ENCODE measurements around the gene CEP57. TPM values are rescaled to one million over a fixed set of nuclear protein-coding genes. Genes with fewer than 3 reads are reported as not detected.
"Not testable (repeated sequence)": the region's sequence is repeated elsewhere in the genome, so short reads cannot be mapped to it uniquely, and the experiment has no call there.

Gene CEP57
- polyA plus RNA-seq, 3 donors = 10.3 to 18.8 (median 17.4) TPM

DNA sequence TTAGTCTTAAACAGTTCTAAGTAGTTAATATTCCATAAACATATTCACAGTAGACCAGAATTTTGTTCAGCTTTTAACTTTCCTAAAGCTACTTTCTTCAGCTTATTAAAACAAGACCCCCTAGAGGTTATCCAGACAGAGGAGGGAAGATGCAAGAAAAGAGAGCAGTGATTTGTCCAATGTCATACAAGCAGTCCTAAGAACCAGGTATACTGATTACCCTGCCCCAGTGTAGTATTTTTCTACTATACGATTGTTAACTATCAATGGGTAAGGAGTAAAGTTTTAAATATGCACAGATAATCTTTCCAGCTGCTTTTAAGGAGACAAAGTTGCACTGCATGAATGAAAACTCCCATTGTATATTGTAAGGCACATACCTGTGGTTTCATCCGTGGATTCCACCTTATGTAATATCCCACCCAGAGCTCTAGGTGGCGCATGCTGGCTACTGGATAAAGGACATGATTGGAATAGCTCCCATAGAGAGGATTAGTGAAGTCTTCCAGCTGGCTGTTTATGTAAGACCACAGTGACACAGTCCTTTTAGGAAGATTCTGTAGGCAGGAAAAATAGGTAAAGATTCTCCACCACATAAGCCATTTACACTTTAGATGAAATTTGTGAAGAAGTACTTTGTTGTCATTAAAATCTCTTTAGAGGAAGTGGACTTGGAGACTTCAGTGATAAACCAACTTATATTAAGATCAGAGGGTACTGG lies 45.6 kb downstream of the CEP57 start:
- H3K27ac ChIP-seq (ENCODE audit: low read depth, low read length) = no peak overlapping the region
- WGBS, 3 donors = 9 to 23% (median 13%) methylated on average over 3 of the region's 3 CpGs

DNA sequence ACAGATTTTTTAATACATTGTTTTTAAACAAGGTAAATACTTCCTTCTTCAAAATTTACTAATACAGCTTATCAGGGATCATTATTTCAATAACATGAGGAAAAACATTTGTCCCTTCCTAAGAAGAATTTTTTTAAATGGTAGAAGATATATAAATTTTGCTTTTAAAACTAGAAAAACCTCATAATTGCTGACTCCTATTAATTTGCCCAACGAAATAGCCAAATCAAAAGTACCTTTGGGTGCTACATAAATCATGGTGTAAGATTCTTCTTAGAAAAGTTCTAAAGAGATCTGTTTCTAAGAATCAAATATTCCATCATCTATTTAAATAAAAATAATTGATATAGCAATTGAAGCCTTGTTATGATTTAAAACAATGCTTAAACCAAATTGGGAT lies 54.9 kb downstream of the CEP57 start:
- 90 to 93% (median 91%) methylated on average over 1 of the region's 1 CpG for WGBS, 3 donors

DNA sequence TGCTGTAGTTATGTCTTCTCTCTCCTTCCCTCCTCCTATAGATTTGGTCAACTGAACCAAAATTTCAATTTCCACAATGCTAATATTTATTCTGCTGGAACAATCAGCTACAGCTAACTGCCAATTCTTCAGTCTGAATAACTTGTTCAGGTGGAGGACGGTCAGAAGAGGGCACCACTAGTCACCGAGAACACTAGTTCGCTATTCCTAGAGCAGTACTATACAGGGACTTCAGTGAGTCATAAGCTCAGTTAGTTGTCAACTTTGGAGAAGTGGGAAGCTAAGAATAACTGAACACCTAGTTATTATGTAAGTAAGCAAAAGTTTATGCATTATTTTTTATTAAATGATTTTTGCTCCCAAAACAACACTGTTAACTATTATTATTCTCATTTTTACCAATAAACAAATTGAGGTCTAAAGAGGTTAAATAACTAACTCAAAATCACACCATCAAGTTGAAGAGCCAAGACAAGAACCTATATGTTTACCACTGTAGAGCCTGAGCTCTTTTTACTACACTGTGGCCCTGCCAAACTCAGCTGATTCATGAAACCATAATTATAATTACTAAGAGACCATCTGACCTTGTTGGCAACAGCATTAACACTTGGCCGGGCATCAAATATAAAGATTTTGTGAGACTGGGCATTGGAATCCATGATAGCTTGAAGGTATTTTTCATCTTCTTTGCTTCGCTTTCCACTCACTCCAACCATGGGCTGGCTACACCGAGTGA lies 59.0 kb downstream of the CEP57 start:
- WGBS, 3 donors = 70 to 75% (median 73%) methylated on average over 6 of the region's 6 CpGs
- H3K27ac ChIP-seq (ENCODE audit: low read depth, low read length) = no peak overlapping the region

More for the DNA sequence above, 54.9 kb downstream of the CEP57 start:
- H3K27ac ChIP-seq (ENCODE audit: low read depth, low read length) = no peak overlapping the region

DNA sequence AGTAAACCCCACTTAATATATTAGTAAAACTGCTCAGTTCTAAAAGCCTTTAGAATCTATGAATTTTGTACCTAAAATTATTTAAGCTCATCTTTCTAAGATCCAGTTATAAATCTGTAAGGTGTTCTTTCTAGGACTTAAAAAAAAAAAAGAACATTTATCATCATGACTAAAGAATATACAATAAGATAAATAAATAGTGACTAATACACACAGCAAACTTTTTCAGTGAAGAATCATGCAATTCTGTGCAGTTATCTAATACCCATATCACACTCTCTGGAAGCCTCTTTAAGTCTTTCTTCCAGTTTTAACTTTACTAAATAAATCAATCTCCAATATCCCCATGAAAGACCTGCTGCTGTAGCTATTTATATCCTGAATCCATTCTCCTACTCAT lies 59.8 kb downstream of the CEP57 start:
- H3K27ac ChIP-seq (ENCODE audit: low read depth, low read length) = no peak overlapping the region

DNA sequence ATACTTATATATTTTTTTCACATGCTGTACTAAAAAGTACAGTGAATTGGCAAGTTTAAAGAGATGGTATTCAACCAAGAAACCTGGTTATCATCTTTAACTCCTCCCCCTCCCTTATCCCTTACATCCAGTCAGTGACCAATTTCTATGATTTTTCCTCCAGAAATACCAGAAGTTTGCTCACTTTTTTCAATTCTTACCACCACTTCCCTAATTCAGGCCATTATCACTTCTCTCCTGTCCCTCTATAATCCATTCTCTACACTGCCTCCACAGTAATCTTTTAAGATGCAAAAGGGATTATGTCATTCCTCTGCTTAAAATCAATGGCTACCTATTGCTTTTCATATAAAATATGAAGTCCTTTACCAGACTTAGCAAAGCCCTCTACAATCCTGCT lies 62.8 kb downstream of the CEP57 start:
- no peak overlapping the region for H3K27ac ChIP-seq (ENCODE audit: low read depth, low read length)

DNA sequence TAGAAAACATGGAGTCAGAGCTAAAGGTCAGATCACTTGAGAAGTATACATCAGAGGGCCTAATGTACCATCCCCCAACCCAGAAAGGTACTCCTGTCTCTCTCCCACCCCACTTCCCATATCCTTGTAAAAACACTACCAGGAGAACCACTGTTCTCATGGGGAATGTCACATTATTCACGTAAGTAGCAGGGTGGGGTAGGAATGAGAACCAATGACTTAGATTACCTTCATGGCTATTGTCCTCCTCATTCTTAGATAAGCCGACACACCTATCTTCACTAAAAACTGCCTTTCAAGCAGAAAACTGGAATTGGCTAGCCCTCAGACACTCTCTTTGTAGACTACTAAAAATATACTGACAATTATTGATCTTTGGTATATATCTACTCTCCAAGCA lies 63.6 kb downstream of the CEP57 start:
- no peak overlapping the region for H3K27ac ChIP-seq (ENCODE audit: low read depth, low read length)
- WGBS, 3 donors = 80 to 93% (median 90%) methylated on average over 2 of the region's 2 CpGs

DNA sequence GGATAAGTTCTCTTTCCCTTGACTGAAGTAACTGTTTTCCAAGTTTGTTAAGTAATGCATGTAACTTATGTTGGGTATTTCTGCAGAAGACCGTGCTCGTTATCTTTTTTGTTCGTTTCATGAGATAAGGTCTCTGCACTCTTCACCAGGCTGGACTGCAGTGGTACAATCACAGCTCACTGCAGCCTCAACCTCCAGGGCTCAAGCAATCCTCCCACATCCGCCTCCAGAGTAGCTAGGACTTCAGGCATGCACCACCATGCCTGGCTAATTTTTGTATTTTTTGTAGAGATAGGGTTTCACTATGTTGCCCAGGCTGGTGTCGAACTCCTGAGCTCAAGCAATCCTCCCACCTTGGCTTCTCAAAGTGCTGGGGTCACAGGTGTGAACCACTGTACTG lies 64.1 kb downstream of the CEP57 start:
- H3K27ac ChIP-seq (ENCODE audit: low read depth, low read length) = not testable (repeated sequence)
- WGBS, 3 donors = 81 to 89% (median 82%) methylated on average over 5 of the region's 5 CpGs

DNA sequence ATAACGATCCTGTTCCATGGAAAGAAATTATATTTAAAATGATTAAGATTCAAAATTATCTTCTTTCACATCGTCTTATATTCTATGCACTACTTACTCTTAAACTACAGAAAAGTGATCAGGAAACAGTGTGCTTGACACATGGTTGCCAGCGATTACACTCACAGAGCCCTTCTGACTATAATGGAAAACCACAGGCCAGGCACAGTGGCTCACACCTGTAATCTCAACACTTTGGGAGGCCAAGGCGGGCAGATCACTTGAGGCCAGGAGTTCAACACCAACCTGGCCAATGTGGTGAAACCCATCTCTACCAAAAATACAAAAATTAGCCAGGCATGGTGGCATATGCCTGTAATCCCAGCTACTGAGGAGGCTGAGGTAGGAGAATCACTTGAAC lies 69.7 kb downstream of the CEP57 start:
- H3K27ac ChIP-seq (ENCODE audit: low read depth, low read length) = not testable (repeated sequence)
- 91 to 95% (median 92%) methylated on average over 4 of the region's 4 CpGs for WGBS, 3 donors

DNA sequence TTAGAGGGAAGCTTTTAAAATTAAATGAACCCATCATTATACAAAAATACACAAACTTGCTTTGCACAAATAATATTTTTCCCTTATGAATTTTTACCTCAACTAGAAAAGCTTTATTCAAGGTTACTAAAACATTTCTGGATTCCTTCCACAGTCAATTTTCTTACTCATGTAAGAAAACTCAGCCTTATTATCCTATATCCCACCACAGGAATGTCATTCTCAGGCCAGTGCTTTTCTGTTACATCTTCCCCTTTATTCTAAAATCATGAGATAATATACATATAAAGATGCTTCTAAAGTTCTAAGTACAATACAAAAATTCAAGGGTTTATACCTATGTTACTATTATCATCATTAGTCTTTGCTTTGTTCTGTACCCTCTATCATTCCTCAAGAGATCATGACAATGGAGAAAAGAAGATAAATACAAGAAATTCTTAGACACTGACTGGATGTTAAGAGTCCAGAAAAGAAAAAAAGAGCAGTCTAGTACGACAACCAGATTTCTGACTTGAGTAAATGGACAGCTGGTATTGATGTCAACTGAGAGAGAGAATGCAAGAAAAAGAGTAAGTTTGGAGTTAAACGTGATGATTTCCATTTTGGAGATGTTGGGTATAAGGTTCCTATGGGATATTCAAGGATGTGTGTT lies 73.3 kb downstream of the CEP57 start:
- WGBS, 3 donors = 90 to 92% (median 91%) methylated on average over 2 of the region's 2 CpGs

DNA sequence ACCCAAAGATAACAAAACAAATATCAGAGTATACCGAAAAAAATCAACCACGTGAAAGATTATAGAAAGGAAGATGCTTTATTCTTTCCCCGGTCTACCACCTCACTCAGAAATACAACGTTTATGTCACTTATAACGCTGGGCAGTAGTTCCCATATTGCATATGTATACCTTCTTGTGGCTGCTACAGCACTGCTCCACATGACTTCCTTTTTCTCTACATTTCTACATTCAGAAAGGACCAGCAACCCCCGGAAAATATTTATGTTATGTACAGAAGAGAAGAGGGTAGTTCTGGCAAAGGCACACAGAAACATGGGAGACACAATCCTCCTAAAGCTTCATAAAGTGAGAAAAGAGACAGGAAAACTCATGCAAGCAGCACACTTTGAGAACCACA lies 76.8 kb downstream of the CEP57 start:
- H3K27ac ChIP-seq (ENCODE audit: low read depth, low read length) = no peak overlapping the region
- WGBS, 3 donors = 70 to 88% (median 70%) methylated on average over 6 of the region's 6 CpGs

More for the DNA sequence above, 73.3 kb downstream of the CEP57 start:
- H3K27ac ChIP-seq (ENCODE audit: low read depth, low read length) = no peak overlapping the region

DNA sequence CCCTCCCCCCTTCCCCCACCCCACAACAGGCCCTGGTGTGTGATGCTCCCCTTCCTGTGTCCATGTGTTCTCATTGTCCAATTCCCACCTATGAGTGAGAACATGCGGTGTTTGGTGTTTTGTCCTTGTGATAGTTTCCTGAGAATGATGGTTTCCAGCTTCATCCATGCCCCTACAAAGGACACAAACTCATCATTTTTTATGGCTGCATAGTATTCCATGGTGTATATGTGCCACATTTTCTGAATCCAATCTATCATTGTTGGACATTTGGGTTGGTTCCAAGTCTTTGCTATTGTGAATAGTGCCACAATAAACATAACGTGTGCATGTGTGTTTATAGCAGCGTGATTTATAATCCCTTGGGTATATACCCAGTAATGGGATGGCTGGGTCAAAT lies 80.6 kb downstream of the CEP57 start:
- 93 to 97% (median 94%) methylated on average over 3 of the region's 3 CpGs for WGBS, 3 donors
- not testable (repeated sequence) for H3K27ac ChIP-seq (ENCODE audit: low read depth, low read length)

DNA sequence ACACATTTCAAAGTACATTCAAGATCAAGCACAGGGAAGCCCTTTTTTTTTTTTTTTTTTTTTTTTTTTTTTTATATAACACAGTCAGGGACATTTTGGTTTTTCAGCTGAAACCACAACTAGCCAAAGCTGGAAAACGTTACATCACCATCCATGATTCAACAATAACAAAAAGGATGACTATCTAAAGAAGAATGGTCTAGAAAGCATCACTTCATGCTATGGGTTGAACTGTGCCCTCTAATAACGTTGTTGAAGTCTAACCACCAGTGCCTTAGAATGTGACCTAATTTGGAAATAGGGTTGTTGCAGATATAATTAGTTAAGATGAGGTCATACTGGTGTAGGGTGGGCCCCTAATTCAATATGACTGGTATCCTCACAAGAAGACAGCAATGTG lies 87.0 kb downstream of the CEP57 start:
- 78 to 98% (median 83%) methylated on average over 2 of the region's 2 CpGs for WGBS, 3 donors
- no peak overlapping the region for H3K27ac ChIP-seq (ENCODE audit: low read depth, low read length)

Other genes with a start within 250 kb of the CEP57 start
- gene FAM76B, start 716 bp upstream of the CEP57 start, polyA plus RNA-seq = 1 to 10 TPM; 6.8 to 9.1 (median 7.5) TPM
- 10 to 100 TPM in 2 of 3 donors, 1 to 10 TPM in 1; 6.8 to 15.6 (median 14.5) TPM for gene MTMR2, start 133.6 kb downstream of the CEP57 start, polyA plus RNA-seq

Measured in adipose tissue (tissue), 3 donors.